VCaP (cell line): Measurements from ENCODE around the gene AKAP13.

ENCODE experiments used
- H3K27ac ChIP-seq: fragments of 450-650 bp; 2 replicates; pipeline ENCODE4 v1.5.1; 2017
- TF ChIP-seq, protein P1 (sequence below): fragments of 450-650 bp; conservative IDR thresholded peaks from 2 replicates; pipeline ENCODE4 v1.5.1; 2017; ENCODE audit warnings: mild to moderate bottlenecking, moderate library complexity

The AKAP13 gene

DNA sequence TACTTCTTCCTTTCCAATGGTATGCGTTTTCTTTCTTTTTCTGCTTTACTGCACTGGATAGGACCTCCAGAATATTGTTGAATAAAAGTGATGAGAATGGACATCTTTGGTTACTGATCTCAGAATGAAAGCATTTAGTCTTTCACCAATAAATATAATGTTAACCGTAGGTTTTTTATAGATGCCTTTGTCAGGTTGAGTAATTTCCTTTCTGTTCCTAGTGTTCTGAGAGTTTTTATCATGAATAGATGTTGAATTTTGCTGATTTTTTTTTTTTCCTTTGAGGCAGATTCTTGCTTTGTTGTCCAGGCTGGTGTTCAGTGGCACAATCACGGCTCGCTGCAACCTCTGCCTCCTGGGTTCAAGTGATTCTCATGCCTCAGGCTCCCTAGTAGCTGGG lies 255.9 kb downstream of the AKAP13 start:
- TF ChIP-seq, protein P1, sequence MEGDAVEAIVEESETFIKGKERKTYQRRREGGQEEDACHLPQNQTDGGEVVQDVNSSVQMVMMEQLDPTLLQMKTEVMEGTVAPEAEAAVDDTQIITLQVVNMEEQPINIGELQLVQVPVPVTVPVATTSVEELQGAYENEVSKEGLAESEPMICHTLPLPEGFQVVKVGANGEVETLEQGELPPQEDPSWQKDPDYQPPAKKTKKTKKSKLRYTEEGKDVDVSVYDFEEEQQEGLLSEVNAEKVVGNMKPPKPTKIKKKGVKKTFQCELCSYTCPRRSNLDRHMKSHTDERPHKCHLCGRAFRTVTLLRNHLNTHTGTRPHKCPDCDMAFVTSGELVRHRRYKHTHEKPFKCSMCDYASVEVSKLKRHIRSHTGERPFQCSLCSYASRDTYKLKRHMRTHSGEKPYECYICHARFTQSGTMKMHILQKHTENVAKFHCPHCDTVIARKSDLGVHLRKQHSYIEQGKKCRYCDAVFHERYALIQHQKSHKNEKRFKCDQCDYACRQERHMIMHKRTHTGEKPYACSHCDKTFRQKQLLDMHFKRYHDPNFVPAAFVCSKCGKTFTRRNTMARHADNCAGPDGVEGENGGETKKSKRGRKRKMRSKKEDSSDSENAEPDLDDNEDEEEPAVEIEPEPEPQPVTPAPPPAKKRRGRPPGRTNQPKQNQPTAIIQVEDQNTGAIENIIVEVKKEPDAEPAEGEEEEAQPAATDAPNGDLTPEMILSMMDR, result no peak
- H3K27ac ChIP-seq, result no peak overlapping the region

DNA sequence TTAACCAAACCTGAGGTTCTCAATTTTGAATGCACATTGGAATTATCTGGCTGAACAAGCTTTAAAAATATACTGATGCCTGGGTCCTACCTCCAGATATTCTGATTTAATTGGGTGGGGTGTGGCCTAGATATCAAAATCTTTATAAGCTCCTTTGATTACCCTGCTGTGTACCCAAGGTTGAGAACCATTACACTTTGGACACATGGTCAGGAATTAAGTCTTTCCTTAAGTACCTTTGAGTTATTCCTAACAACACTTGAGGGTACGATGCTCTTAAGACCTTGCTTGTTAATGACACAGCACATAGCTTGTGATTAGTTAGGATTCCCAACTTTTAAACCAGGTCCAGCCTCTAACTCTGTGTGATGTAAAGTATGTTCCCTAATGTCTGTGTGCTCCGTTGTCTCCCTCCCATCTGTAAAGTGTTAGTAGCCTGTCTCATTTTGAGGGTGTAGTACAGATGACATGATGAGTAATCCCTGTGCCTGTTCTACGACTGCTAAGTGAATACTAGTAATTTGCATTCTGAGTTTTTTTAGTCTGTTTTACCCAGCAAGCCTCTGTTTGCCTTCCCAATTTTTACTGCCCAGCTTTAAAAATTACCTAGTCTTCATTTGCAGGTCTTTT lies 259.5 kb downstream of the AKAP13 start:
- no peak overlapping the region for H3K27ac ChIP-seq
- TF ChIP-seq, protein P1, result no peak

DNA sequence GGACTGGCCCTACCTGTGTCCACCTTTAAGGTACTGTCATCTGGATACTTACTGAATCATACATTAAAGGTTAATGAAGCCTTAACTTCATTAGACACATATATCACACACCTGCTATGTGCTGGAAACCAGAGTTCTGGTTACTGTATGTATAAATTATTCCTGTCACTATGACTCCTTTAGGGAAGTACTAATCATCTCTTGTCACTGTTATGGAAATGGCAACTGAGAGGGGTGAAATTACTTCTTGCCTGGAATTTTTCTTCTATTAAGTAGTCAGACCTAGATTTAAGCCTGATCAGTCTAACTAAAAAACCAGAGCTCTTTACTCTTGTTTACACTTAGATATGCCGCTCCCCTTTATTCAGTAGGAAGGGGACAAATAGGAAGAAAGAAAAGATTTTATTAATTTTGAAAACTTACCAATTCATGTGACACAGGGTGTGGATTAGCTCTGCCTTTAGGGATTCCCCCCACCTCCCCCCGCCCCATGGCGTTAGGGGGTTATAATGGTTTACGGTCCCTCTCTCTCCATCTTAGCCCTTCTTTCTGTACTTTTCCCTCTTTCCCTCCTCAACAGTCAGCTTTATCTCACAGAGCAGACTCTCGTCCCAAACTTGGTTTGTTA lies 261.8 kb downstream of the AKAP13 start:
- no peak overlapping the region for H3K27ac ChIP-seq

DNA sequence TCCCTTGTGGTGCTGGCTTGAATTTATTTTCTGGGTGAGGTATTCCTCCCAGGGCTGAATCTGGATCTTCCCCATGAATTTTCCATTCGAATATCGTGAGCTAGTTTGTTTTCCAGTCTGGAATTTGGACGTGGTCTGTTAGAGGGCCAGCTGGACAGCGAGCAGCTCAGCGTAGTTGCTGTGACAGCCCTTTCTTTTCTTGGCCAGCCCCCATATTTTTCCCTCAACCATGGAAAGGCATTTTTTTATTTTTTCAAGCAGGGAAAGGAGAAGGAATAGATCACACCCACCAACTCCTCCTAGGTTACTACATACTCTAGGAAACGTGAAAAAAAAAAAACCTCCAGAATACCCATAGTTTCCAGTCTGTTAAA lies 262.3 kb downstream of the AKAP13 start:
- TF ChIP-seq, protein P1, result no peak
- H3K27ac ChIP-seq, result no peak overlapping the region

More for the DNA sequence above, 261.8 kb downstream of the AKAP13 start:
- TF ChIP-seq, protein P1, result no peak

DNA sequence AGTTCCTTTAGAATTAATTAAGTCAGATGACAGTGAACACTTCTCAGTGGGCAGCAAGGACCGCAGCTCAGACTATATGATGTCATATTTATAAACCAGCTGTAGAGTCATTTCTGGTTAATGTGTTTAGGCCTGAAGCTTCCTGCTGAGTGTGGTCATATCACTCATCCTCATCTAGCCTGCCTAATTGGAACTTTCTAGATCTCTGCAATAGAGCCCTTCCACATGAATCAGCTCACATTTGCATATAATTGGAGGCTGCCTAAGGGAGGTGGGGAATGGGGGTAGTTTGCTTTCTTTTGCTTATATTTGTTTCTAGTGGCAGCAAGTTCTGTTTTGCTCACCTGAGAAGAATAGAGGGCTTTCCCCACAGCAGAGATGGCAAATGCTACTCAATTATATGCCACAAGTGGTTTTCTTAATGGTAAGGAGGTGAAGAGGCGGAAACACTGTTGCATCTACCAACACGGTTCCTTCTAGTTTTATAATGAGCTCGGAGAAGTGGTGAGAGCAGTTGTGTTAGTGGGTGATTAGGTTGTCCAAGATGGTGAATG lies 266.2 kb downstream of the AKAP13 start:
- H3K27ac ChIP-seq, result no peak overlapping the region
- TF ChIP-seq, protein P1, result no peak

DNA sequence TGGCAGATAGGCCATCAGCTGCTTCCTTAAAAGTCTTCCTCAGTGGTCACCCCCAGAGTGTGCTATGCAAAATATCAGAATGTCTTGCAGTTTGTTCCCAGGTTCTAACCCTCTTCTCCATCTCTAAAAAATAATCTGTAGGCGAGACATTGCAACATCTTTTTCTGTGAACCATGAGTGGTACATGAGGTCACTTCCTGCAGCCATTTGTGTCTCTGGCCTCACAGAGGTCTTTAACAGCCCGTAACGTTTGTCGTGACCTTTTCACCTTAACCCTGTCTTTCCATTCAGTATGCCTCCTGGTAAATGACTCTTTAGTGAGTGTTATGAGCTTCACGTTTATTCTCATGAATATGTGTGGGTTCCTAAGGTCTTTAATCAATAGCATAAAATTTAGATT lies 269.0 kb downstream of the AKAP13 start:
- TF ChIP-seq, protein P1, result no peak
- H3K27ac ChIP-seq, result no peak overlapping the region

DNA sequence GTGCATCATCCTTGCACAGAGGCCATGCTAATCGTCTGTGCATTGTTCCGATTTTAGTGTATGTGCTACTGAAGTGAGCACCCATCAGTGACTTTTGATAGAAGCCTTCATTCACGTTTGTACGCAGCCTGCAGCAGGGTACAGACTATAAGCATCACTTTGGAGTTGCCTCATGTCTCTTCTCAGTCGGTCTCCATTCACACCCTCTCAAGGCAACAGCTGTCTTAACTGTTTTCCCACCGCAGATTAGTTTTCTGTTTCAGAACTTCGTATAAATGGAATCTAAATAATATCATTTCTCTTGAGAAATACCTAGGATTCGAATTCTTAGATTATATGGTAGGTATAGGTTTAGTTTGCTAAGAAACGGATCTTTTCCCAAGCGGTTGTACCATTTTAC lies 271.1 kb downstream of the AKAP13 start:
- TF ChIP-seq, protein P1, result no peak
- no peak overlapping the region for H3K27ac ChIP-seq
